DOHH2 (cell line): Measurements from ENCODE around the gene ZNF74.

Experiments
- H3F3A ChIP-seq: fragments of 200-600 bp; sonication (generic), shearing (Covaris generic); 2 replicates; pipeline ENCODE4 v1.6.0; 2016; ENCODE audit warnings: antibody characterized with exemption, mild to moderate bottlenecking; ENCODE audit not compliant: control insufficient read depth, insufficient read depth
- H3K27ac ChIP-seq: fragments of 200-600 bp; sonication (generic); 2 replicates; pipeline ENCODE4 v1.5.1; 2014; ENCODE audit warnings: low read depth, mild to moderate bottlenecking, low read length, moderate library complexity
- H3K27me3 ChIP-seq: fragments of 200-600 bp; sonication (generic); 2 replicates; pipeline ENCODE4 v1.6.1; 2014; ENCODE audit warnings: mild to moderate bottlenecking, low read length, mixed read lengths; ENCODE audit not compliant: control insufficient read depth
- H3K36me3 ChIP-seq: fragments of 200-600 bp; sonication (generic); 2 replicates; pipeline ENCODE4 v1.6.1; 2014; ENCODE audit warnings: mild to moderate bottlenecking, low read length, moderate library complexity, mixed read lengths; ENCODE audit not compliant: control insufficient read depth
- H3K4me1 ChIP-seq: fragments of 200-600 bp; sonication (generic); 2 replicates; pipeline ENCODE4 v1.6.1; 2014; ENCODE audit warnings: mild to moderate bottlenecking, low read length, mixed read lengths; ENCODE audit not compliant: control insufficient read depth
- H3K4me2 ChIP-seq: fragments of 200-600 bp; sonication (generic); 2 replicates; pipeline ENCODE4 v1.6.0; 2014; ENCODE audit warnings: mild to moderate bottlenecking, low read length, moderate library complexity
- H3K4me3 ChIP-seq: fragments of 200-600 bp; sonication (generic); 2 replicates; pipeline ENCODE4 v1.5.1; 2014; ENCODE audit warnings: mild to moderate bottlenecking, low read length, mixed read lengths
- H3K79me2 ChIP-seq: fragments of 200-600 bp; sonication (generic); 2 replicates; pipeline ENCODE4 v1.6.1; 2014; ENCODE audit warnings: mild to moderate bottlenecking, low read length, mixed read lengths; ENCODE audit not compliant: control insufficient read depth
- H3K9me2 ChIP-seq: fragments of 200-600 bp; sonication (generic); replicated peaks from 2 replicates; pipeline ENCODE4 v1.6.1; 2014; ENCODE audit warnings: mild to moderate bottlenecking, low read length, mixed read lengths; ENCODE audit not compliant: control insufficient read depth
- H3K9me3 ChIP-seq: fragments of 200-600 bp; sonication (generic); 2 replicates; pipeline ENCODE4 v1.6.1; 2014; ENCODE audit warnings: antibody characterized with exemption, low read length, mixed read lengths; ENCODE audit not compliant: control insufficient read depth, insufficient read depth
- H4K20me1 ChIP-seq: fragments of 200-600 bp; sonication (generic); 2 replicates; pipeline ENCODE4 v1.6.0; 2014; ENCODE audit warnings: low read depth, mild to moderate bottlenecking, antibody characterized with exemption, low read length, moderate library complexity; ENCODE audit not compliant: control insufficient read depth, insufficient read depth
- CTCF ChIP-seq: fragments of 200-600 bp; sonication (generic); IDR thresholded peaks from one replicate; pipeline ENCODE4 v1.5.1; 2014; ENCODE audit warnings: antibody characterized with exemption, mild to moderate bottlenecking, low read depth, low read length; ENCODE audit not compliant: poor library complexity, severe bottlenecking
- EZH2phosphoT487 ChIP-seq: fragments of 200-600 bp; sonication (generic); IDR thresholded peaks from 2 replicates; pipeline ENCODE4 v1.6.1; 2017; ENCODE audit warnings: borderline replicate concordance, mild to moderate bottlenecking, antibody characterized with exemption, low read length, moderate library complexity, mixed read lengths

Gene ZNF74

GRCh38 chr22:20388200-20388599, 5.8 kb upstream of the ZNF74 start:
- Histone ChIP-seq H3K36me3 (no peaks in the 10 kb centered on the region), H3K9me3 (no peaks in the 10 kb centered on the region), H4K20me1 (no peaks in the 10 kb centered on the region), H3K4me2 (no peak overlapping the region), H3K79me2 (no peaks in the 10 kb centered on the region), H3K27me3 (peaks cover 5% of the 10 kb centered on the region), H3K9me2 (no peaks in the 10 kb centered on the region), H3K4me1 (no peaks in the 10 kb centered on the region), H3K4me3 (no peak overlapping the region), H3K27ac (no peak overlapping the region), H3F3A (no peaks in the 10 kb centered on the region)
- TF ChIP-seq CTCF (no peak), EZH2phosphoT487 (no peak)

GRCh38 chr22:20389288-20389687, 4.7 kb upstream of the ZNF74 start:
- H3K79me2 ChIP-seq: no peaks in the 10 kb centered on the region
- no peak overlapping the region for H3K4me3 ChIP-seq
- no peak for TF ChIP-seq CTCF
- no peak for TF ChIP-seq EZH2phosphoT487
- no peaks in the 10 kb centered on the region for H4K20me1 ChIP-seq
- H3K27me3 ChIP-seq: peaks cover 16% of the 10 kb centered on the region
- H3K4me2 ChIP-seq: no peak overlapping the region
- H3K27ac ChIP-seq: no peak overlapping the region
- no peaks in the 10 kb centered on the region for H3K9me3 ChIP-seq
- no peaks in the 10 kb centered on the region for H3K9me2 ChIP-seq
- no peaks in the 10 kb centered on the region for H3K36me3 ChIP-seq
- H3F3A ChIP-seq: no peaks in the 10 kb centered on the region
- no peaks in the 10 kb centered on the region for H3K4me1 ChIP-seq

GRCh38 chr22:20390394-20390907, 3.5 kb upstream of the ZNF74 start:
- no peaks in the 10 kb centered on the region for H3K9me3 ChIP-seq
- H3K4me2 ChIP-seq: no peak overlapping the region
- no peak for TF ChIP-seq CTCF
- no peak for TF ChIP-seq EZH2phosphoT487
- H4K20me1 ChIP-seq: no peaks in the 10 kb centered on the region
- H3K36me3 ChIP-seq: no peaks in the 10 kb centered on the region
- H3F3A ChIP-seq: no peaks in the 10 kb centered on the region
- no peaks in the 10 kb centered on the region for H3K9me2 ChIP-seq
- H3K27me3 ChIP-seq: peaks cover 28% of the 10 kb centered on the region
- H3K4me1 ChIP-seq: no peaks in the 10 kb centered on the region
- H3K79me2 ChIP-seq: no peaks in the 10 kb centered on the region
- no peak overlapping the region for H3K4me3 ChIP-seq
- no peak overlapping the region for H3K27ac ChIP-seq
